GM12865 (cell line): ENCODE results near the gene DMRT1.

Source experiments
- DNase-seq: peaks from one replicate; pipeline ENCODE4 v3.0.0; 2010; ENCODE audit warnings: low read depth
- H3K4me3 ChIP-seq: 2 replicates; pipeline ENCODE4 v1.5.1; 2011; ENCODE audit warnings: mild to moderate bottlenecking, low read depth, low read length, control low read depth
- TF ChIP-seq, protein P1 (sequence below): IDR thresholded peaks from 2 replicates; pipeline ENCODE4 v1.5.1; 2011; ENCODE audit warnings: low read length, control low read depth, low read depth, inconsistent platforms; ENCODE audit not compliant: insufficient read depth; ENCODE audit errors: missing control alignments

Gene DMRT1

DNA sequence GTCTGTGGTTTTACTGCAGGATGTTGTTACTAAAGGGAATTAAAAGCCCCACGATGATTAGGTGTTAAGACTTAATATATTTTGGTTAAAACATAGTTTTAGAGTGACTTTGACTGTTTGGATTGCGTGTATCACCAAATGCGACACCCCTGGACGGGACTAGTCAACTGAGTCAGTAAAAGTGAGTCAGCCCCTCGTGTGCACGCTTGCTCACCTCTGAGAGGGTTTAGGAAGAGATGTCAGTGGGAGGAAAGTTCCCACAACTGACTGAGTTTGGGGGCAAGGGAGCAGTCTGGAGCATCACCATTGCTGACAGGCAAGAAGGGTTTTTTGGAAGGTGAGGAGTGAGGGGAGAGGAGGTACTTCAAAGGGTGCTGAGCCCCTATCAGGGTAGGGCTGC, 120.5 kb downstream of the DMRT1 start:
- DNase-seq = no peak
- TF ChIP-seq, protein P1, sequence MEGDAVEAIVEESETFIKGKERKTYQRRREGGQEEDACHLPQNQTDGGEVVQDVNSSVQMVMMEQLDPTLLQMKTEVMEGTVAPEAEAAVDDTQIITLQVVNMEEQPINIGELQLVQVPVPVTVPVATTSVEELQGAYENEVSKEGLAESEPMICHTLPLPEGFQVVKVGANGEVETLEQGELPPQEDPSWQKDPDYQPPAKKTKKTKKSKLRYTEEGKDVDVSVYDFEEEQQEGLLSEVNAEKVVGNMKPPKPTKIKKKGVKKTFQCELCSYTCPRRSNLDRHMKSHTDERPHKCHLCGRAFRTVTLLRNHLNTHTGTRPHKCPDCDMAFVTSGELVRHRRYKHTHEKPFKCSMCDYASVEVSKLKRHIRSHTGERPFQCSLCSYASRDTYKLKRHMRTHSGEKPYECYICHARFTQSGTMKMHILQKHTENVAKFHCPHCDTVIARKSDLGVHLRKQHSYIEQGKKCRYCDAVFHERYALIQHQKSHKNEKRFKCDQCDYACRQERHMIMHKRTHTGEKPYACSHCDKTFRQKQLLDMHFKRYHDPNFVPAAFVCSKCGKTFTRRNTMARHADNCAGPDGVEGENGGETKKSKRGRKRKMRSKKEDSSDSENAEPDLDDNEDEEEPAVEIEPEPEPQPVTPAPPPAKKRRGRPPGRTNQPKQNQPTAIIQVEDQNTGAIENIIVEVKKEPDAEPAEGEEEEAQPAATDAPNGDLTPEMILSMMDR = no peak

DNA sequence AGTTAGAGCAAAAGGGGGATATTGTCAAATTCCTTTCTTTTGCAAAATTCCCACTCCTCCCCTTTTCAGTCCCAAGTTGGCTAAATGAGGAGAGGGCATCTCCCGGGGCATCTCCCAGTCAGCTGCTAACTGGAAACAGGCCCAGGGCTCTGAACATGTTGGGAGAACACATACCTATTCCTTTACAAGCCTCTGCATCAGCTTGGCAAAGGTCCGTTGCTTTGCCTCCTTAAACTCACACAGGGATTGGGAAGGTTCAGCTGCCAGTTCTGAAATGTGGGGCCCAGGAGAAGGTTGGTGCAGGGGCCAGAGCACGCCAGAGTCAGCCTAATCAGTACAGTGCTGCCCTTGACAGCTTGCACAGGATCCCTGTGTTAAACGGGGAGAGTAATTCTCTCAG, 124.0 kb downstream of the DMRT1 start:
- TF ChIP-seq, protein P1 = no peak
- DNase-seq = no peak
- no peak overlapping the region for H3K4me3 ChIP-seq

More for the DNA sequence above, 120.5 kb downstream of the DMRT1 start:
- no peak overlapping the region for H3K4me3 ChIP-seq

DNA sequence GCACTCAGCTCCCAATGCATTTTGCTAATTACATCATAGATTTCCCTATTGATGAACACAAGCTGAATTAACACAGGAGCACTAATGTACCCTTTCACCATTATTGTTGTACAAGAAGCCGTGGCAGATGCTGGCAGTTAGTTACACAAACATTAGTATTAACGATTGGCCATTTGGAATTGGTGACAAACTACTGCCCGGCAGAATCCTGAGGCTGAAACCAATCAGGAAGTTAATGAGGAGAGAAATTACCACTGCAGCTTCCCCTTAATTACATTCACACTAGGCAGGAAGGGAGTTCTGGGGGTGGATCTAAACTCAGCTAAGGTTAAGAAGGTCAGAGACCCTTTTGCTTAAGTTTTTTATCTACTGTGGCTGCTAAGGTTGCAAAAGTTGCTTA, 125.4 kb downstream of the DMRT1 start:
- no peak overlapping the region for H3K4me3 ChIP-seq
- TF ChIP-seq, protein P1 = no peak
- no peak for DNase-seq

DNA sequence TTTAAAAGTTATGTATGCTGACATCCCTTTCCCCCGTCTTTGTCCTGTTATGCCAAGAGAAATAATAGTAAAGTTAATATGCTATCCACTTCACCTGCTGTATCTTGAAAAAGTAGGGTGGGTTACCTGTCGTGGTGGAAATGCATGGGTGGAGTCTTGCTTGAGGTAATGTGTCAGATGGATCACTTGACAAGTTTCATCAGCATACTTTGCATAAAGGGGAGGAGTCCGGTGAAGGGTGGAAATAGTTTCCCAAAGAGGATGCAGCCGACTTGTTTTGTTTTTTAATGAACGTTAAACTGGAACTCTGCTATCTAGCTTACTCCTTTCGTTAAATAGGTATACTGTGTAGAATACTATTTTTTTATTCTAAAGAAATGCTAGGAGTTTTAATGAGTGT, 125.9 kb downstream of the DMRT1 start:
- no peak overlapping the region for H3K4me3 ChIP-seq
- TF ChIP-seq, protein P1 = no peak
- DNase-seq = no peak

DNA sequence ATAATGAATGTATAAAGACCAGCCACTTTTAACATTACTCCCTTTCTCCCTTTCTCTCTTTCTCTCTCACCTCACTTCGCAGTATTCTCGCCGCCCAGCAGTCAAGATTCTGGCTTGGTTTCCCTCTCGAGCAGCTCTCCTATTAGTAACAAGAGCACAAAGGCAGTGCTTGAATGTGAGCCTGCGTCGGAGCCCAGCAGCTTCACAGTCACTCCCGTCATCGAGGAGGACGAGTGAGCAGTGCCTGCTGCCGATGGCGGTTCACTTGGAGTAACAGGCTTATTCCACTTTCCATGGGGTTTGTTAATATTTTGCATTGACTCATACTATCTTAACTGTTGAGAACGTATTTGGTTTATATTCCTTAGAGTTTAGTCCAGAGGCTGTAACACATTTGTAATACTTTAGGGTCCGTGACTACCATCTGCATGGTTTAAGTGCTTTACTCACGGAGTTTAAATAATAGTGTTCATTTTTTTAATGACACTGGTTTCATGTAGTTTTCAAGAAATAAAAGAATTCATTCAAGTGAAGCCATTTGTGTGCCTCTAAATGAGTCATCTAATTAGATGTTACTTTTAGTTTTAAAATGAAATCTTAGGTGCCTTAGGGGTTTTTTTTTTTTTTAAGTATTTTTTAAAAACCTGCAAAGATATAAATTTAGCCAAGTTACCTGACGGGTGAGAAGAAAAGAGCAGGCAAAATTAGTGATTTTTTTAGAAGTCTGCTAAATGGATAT, 126.6 kb downstream of the DMRT1 start:
- H3K4me3 ChIP-seq = no peak overlapping the region
- TF ChIP-seq, protein P1 = no peak
- DNase-seq = no peak

DNA sequence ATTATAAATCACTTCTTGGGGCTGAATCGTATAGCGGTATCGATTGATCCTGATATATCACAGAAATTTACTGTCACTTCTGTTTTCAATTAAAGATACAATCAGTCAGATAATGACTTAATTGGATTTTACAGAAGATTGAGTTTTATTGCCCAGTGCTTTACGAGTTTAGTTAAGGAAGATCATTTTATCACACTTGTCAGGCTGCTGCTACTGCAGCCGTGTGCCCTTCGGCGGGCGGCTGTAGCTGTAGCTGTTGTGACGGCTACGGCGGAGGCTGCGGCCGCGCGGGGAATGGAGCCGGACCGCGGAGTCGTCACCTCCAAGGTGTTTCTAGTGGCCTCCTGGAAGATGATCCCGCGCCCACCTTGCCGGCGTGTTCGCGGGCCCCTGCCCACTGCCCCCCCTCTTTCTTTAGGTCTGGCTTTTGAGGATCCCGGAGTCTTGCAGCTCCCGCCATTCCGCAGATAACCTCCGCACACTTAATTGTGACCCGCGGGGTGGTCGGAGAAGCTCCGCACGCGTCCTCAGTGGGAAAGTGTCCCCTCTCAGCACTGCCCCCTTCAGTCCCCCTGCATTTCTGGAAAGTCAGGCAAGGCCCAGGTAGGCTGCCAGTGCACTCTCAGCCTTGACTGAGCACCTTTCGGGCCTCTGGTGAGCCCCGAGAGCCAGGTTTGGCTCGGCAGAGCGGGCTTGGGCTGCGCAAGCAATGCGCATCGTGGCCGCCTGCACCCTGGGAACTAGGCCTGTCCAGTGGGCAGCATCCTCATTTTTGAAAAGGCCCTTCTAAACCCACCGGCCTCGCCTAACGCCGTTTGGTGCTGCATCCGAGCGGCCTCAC, 128.0 kb downstream of the DMRT1 start:
- H3K4me3 ChIP-seq = no peak overlapping the region
- no peak for DNase-seq
- TF ChIP-seq, protein P1 = no peak
